ENCODE measurements around the gene CFAP161.
"Not testable (repeated sequence)": the region's sequence is repeated elsewhere in the genome, so short reads cannot be mapped to it uniquely, and the experiment has no call there.

Gene CFAP161

GRCh38 chr15:81152799-81153198 lies 18.7 kb downstream of the CFAP161 start:
- no peaks in the 10 kb centered on the region for H3K9me3 ChIP-seq (ENCODE audit: control insufficient read depth in 5 of 5, low read length in 5 of 5)
- no peak overlapping the region for H3K27ac ChIP-seq (ENCODE audit: low read depth, low read length)
- H3K4me1 ChIP-seq (ENCODE audit: control insufficient read depth in 5 of 5, insufficient read depth in 5 of 5, low read length in 5 of 5): peaks cover 0 to 9% (median 3%) of the 10 kb centered on the region in 5 donors
- H3K27me3 ChIP-seq (ENCODE audit: control insufficient read depth in 5 of 5, insufficient read depth in 4 of 5, low read length in 5 of 5): peaks cover 0 to 3% (median 0%) of the 10 kb centered on the region in 5 donors
- H3K9ac ChIP-seq (ENCODE audit: low read length in 5 of 5): no peak overlapping the region
- no peaks in the 10 kb centered on the region for H3K36me3 ChIP-seq (ENCODE audit: control insufficient read depth in 5 of 5, insufficient read depth in 5 of 5, low read length in 5 of 5)
- H3K4me3 ChIP-seq (ENCODE audit: low read depth in 1 of 5, low read length in 5 of 5): no peak overlapping the region

GRCh38 chr15:81155375-81156218 lies 21.5 kb downstream of the CFAP161 start:
- Histone ChIP-seq H3K4me3 (ENCODE audit: low read depth in 1 of 5, low read length in 5 of 5) (no peak overlapping the region), H3K9me3 (ENCODE audit: control insufficient read depth in 5 of 5, low read length in 5 of 5) (no peaks in the 10 kb centered on the region), H3K9ac (ENCODE audit: low read length in 5 of 5) (peak overlapping the region in 1 of 5 donors; percentile 42), H3K36me3 (ENCODE audit: control insufficient read depth in 5 of 5, insufficient read depth in 5 of 5, low read length in 5 of 5) (no peaks in the 10 kb centered on the region), H3K27ac (ENCODE audit: low read depth, low read length) (no peak overlapping the region), H3K4me1 (ENCODE audit: control insufficient read depth in 5 of 5, insufficient read depth in 5 of 5, low read length in 5 of 5) (peaks cover 2 to 14% (median 9%) of the 10 kb centered on the region in 5 donors), H3K27me3 (ENCODE audit: control insufficient read depth in 5 of 5, insufficient read depth in 4 of 5, low read length in 5 of 5) (peaks cover 0 to 3% (median 0%) of the 10 kb centered on the region in 5 donors)

GRCh38 chr15:81156324-81156723 lies 22.3 kb downstream of the CFAP161 start:
- Histone ChIP-seq H3K27ac (ENCODE audit: low read depth, low read length) (no peak overlapping the region), H3K9me3 (ENCODE audit: control insufficient read depth in 5 of 5, low read length in 5 of 5) (no peaks in the 10 kb centered on the region), H3K9ac (ENCODE audit: low read length in 5 of 5) (peak overlapping the region in 1 of 5 donors; percentile 42)

GRCh38 chr15:81157195-81157938 lies 23.3 kb downstream of the CFAP161 start:
- no peak overlapping the region for H3K9ac ChIP-seq (ENCODE audit: low read length in 5 of 5)
- H3K27ac ChIP-seq (ENCODE audit: low read depth, low read length): no peak overlapping the region
- peaks cover 10 to 28% (median 19%) of the 10 kb centered on the region in 5 donors for H3K4me1 ChIP-seq (ENCODE audit: control insufficient read depth in 5 of 5, insufficient read depth in 5 of 5, low read length in 5 of 5)
- no peak overlapping the region for H3K4me3 ChIP-seq (ENCODE audit: low read depth in 1 of 5, low read length in 5 of 5)
- H3K27me3 ChIP-seq (ENCODE audit: control insufficient read depth in 5 of 5, insufficient read depth in 4 of 5, low read length in 5 of 5): peaks cover 0 to 3% (median 0%) of the 10 kb centered on the region in 5 donors
- no peaks in the 10 kb centered on the region for H3K9me3 ChIP-seq (ENCODE audit: control insufficient read depth in 5 of 5, low read length in 5 of 5)
- H3K36me3 ChIP-seq (ENCODE audit: control insufficient read depth in 5 of 5, insufficient read depth in 5 of 5, low read length in 5 of 5): no peaks in the 10 kb centered on the region

More at GRCh38 chr15:81156324-81156723, 22.3 kb downstream of the CFAP161 start:
- Histone ChIP-seq H3K4me3 (ENCODE audit: low read depth in 1 of 5, low read length in 5 of 5) (no peak overlapping the region), H3K4me1 (ENCODE audit: control insufficient read depth in 5 of 5, insufficient read depth in 5 of 5, low read length in 5 of 5) (peaks cover 8 to 21% (median 16%) of the 10 kb centered on the region in 5 donors), H3K27me3 (ENCODE audit: control insufficient read depth in 5 of 5, insufficient read depth in 4 of 5, low read length in 5 of 5) (peaks cover 0 to 3% (median 0%) of the 10 kb centered on the region in 5 donors), H3K36me3 (ENCODE audit: control insufficient read depth in 5 of 5, insufficient read depth in 5 of 5, low read length in 5 of 5) (no peaks in the 10 kb centered on the region)

- H3K9me3 ChIP-seq (ENCODE audit: control insufficient read depth in 5 of 5, low read length in 5 of 5): no peaks in the 10 kb centered on the region
- H3K9ac ChIP-seq (ENCODE audit: low read length in 5 of 5): no peak overlapping the region
- H3K27ac ChIP-seq (ENCODE audit: low read depth, low read length): no peak overlapping the region
- no peak overlapping the region for H3K4me3 ChIP-seq (ENCODE audit: low read depth in 1 of 5, low read length in 5 of 5)
- peaks cover 0 to 3% (median 0%) of the 10 kb centered on the region in 5 donors for H3K27me3 ChIP-seq (ENCODE audit: control insufficient read depth in 5 of 5, insufficient read depth in 4 of 5, low read length in 5 of 5)
- peaks cover 10 to 28% (median 19%) of the 10 kb centered on the region in 5 donors for H3K4me1 ChIP-seq (ENCODE audit: control insufficient read depth in 5 of 5, insufficient read depth in 5 of 5, low read length in 5 of 5)
- no peaks in the 10 kb centered on the region for H3K36me3 ChIP-seq (ENCODE audit: control insufficient read depth in 5 of 5, insufficient read depth in 5 of 5, low read length in 5 of 5)
Measured at GRCh38 chr15:81157939-81158223, 23.8 kb downstream of the CFAP161 start.

- H3K27me3 ChIP-seq (ENCODE audit: control insufficient read depth in 5 of 5, insufficient read depth in 4 of 5, low read length in 5 of 5); H3K9me3 ChIP-seq (ENCODE audit: control insufficient read depth in 5 of 5, low read length in 5 of 5); H3K36me3 ChIP-seq (ENCODE audit: control insufficient read depth in 5 of 5, insufficient read depth in 5 of 5, low read length in 5 of 5); H3K4me3 ChIP-seq (ENCODE audit: low read depth in 1 of 5, low read length in 5 of 5); H3K9ac ChIP-seq (ENCODE audit: low read length in 5 of 5); H3K27ac ChIP-seq (ENCODE audit: low read depth, low read length): not testable (repeated sequence)
- peaks cover 10 to 28% (median 19%) of the 10 kb centered on the region in 5 donors for H3K4me1 ChIP-seq (ENCODE audit: control insufficient read depth in 5 of 5, insufficient read depth in 5 of 5, low read length in 5 of 5)
Measured at GRCh38 chr15:81158561-81158960, 24.5 kb downstream of the CFAP161 start.

- Histone ChIP-seq H3K4me3 (ENCODE audit: low read depth in 1 of 5, low read length in 5 of 5) (peak overlapping the region in 1 of 5 donors; percentile 40), H3K27me3 (ENCODE audit: control insufficient read depth in 5 of 5, insufficient read depth in 4 of 5, low read length in 5 of 5) (peaks cover 0 to 3% (median 0%) of the 10 kb centered on the region in 5 donors), H3K36me3 (ENCODE audit: control insufficient read depth in 5 of 5, insufficient read depth in 5 of 5, low read length in 5 of 5) (no peaks in the 10 kb centered on the region), H3K4me1 (ENCODE audit: control insufficient read depth in 5 of 5, insufficient read depth in 5 of 5, low read length in 5 of 5) (peaks cover 10 to 31% (median 19%) of the 10 kb centered on the region in 5 donors), H3K9ac (ENCODE audit: low read length in 5 of 5) (no peak overlapping the region), H3K9me3 (ENCODE audit: control insufficient read depth in 5 of 5, low read length in 5 of 5) (no peaks in the 10 kb centered on the region), H3K27ac (ENCODE audit: low read depth, low read length) (no peak overlapping the region)
Measured at GRCh38 chr15:81160312-81161159, 26.5 kb downstream of the CFAP161 start.

- H3K4me3 ChIP-seq (ENCODE audit: low read depth in 1 of 5, low read length in 5 of 5): peak overlapping the region in 1 of 5 donors; percentile 40
- peaks cover 10 to 28% (median 18%) of the 10 kb centered on the region in 5 donors for H3K4me1 ChIP-seq (ENCODE audit: control insufficient read depth in 5 of 5, insufficient read depth in 5 of 5, low read length in 5 of 5)
- H3K9ac ChIP-seq (ENCODE audit: low read length in 5 of 5): no peak overlapping the region
- no peak overlapping the region for H3K27ac ChIP-seq (ENCODE audit: low read depth, low read length)
- H3K27me3 ChIP-seq (ENCODE audit: control insufficient read depth in 5 of 5, insufficient read depth in 4 of 5, low read length in 5 of 5): peaks cover 0 to 3% (median 0%) of the 10 kb centered on the region in 5 donors
- no peaks in the 10 kb centered on the region for H3K9me3 ChIP-seq (ENCODE audit: control insufficient read depth in 5 of 5, low read length in 5 of 5)
- no peaks in the 10 kb centered on the region for H3K36me3 ChIP-seq (ENCODE audit: control insufficient read depth in 5 of 5, insufficient read depth in 5 of 5, low read length in 5 of 5)
Measured at GRCh38 chr15:81161160-81161673, 27.1 kb downstream of the CFAP161 start.

- Histone ChIP-seq H3K9ac (ENCODE audit: low read length in 5 of 5) (no peak overlapping the region), H3K27ac (ENCODE audit: low read depth, low read length) (no peak overlapping the region), H3K4me1 (ENCODE audit: control insufficient read depth in 5 of 5, insufficient read depth in 5 of 5, low read length in 5 of 5) (peaks cover 11 to 32% (median 18%) of the 10 kb centered on the region in 5 donors), H3K36me3 (ENCODE audit: control insufficient read depth in 5 of 5, insufficient read depth in 5 of 5, low read length in 5 of 5) (no peaks in the 10 kb centered on the region), H3K9me3 (ENCODE audit: control insufficient read depth in 5 of 5, low read length in 5 of 5) (no peaks in the 10 kb centered on the region), H3K4me3 (ENCODE audit: low read depth in 1 of 5, low read length in 5 of 5) (no peak overlapping the region), H3K27me3 (ENCODE audit: control insufficient read depth in 5 of 5, insufficient read depth in 4 of 5, low read length in 5 of 5) (peaks cover 0 to 3% (median 0%) of the 10 kb centered on the region in 5 donors)
Measured at GRCh38 chr15:81161851-81162250, 27.8 kb downstream of the CFAP161 start.
